ENCODE measurements around the gene ATP13A1. TPM values are rescaled to one million over a fixed set of nuclear protein-coding genes. Genes with fewer than 3 reads are reported as not detected.
A peak's percentile ranks its signal among the peaks of the same experiment; 100 is the strongest.

The ATP13A1 gene
- total RNA-seq, 1 donor from 2014 or later: 28.9 TPM

DNA sequence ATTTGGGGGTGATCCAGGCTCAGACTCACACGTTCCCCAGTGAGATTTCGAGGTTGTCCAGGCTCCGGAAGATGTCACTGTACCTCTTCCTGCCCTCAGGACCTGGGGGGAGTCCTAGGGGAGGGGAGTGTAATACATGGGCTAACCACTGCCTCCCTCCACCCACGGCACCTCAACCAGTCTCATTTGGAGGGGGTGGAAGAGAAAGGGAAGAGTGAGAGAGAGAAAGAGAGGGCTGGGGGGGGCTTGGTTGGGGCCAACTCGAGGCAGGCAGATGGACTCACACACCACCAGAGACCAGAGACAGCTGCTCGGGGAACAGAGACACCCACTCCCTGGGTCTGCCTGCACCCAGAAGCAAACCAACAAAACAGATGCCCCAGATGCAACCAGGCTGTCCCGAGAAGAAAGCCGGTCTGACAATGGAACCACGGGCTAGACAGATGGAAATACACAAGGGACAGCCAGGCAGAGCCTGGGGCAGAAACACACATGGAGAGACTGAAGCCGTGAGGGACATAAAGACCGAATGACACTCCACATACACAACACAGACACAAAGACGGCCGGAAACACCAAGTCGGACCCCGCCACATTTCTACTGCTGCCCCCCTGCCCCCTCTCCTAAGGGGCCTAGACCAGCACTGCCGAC lies 20.8 kb downstream of the ATP13A1 start:
- ATAC-seq: peak; percentile 7

GRCh38 chr19:19637523-19638251 lies 25.8 kb downstream of the ATP13A1 start:
- peak; percentile 8 for ATAC-seq

- no peak for ATAC-seq
These were observed 26.3 kb downstream of the ATP13A1 start for GRCh38 chr19:19637186-19637522.

GRCh38 chr19:19636573-19637185 lies 26.8 kb downstream of the ATP13A1 start:
- ATAC-seq: no peak

GRCh38 chr19:19635313-19635702 lies 28.2 kb downstream of the ATP13A1 start:
- ATAC-seq: no peak

DNA sequence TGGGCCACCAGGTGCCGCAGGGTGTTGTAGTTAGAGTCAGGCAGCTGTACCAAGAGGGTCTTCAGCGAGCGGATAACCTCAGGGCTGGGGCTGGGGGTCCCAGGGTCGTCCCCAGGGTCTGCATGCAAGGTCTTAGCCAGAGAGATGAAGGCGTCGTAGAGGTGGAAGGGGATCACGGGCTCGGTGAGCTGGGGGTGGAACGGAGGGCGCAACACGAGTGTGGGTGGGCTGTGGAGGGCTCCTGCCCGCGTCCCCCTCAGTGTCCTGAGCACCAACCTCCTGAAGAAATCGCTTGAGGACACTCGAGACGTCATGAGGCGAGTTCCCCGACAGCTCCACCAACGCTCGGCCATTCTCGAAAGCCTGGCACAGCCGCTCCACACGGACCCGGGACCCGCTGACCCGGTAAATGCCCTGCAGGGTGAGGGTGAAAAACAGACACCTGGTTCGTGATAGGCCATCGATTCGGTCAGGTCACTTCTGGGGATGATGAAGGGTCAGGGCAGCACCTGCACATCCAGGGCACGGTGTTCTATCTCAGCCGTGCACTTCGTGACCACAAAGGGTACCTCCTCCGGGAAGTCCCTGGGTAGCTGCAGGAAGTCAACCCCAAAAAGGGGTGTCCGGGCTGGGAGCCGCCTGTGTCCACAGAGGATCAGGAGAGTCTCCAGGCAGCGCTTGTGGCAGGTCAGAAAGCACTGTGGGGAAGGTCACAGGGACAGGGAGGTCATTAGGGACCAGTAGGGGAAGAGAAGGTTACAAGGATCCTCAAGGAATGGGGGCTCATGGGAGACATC lies 28.8 kb downstream of the ATP13A1 start:
- ATAC-seq: no peak

DNA sequence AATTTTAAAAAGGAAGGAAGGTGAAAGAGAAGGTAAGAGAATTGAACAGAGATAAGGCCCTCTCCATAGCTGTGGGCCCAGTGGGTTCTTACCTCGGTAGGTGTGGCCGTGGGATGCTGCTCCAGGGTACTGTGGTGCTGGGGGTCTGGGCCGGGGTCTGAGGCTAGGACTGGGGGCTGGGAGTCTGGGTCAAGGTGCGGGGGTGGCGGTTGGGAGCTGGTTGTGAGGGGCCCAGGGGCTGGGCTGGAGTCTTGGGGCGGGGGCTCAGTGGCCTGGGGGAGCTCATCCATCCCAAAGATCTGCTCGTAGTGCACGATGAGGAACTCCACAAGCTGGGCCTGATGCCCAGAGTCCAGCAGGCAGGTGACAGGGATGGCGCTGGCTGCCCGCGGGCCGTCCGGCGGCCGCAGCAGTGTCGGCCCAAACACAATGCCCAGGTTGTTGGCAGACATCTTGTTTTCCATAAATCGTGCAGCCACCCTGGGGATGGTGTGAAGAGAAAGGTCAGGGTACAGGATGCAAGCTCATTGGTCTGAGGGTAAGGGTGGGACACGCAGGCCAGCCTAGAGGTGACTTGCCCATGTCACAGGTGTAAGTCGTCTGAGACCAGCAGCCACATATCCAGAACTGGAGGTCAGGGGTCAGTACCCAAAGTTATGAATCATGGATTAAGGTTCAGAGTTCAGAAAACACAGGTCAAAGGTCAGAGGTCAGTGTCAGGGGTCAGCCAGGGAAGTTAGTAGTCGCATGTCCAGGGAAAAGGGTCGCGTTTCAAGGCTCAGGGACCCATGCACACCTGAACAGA lies 29.6 kb downstream of the ATP13A1 start:
- no peak for ATAC-seq

GRCh38 chr19:19632661-19633060 lies 30.8 kb downstream of the ATP13A1 start:
- ATAC-seq: no peak

DNA sequence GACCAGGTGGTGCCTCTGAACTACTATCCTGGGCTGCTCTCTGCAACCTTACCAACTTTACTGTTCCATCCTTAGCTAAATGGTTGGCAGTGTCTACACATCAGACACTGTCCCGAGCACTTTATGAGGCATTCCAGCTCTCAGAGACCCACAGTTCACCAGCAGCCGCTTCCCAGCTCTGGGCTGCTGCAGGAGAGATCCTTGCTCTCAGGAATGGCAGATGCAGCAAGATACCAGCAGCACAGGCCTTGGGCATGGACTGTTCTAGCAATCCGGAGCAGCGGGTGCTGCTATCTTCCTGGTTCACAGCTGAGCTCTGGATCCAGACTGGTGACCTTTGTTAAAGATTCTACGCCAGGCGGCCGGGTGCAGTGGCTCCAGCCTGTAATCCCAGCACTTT lies 32.1 kb downstream of the ATP13A1 start:
- ATAC-seq: no peak

DNA sequence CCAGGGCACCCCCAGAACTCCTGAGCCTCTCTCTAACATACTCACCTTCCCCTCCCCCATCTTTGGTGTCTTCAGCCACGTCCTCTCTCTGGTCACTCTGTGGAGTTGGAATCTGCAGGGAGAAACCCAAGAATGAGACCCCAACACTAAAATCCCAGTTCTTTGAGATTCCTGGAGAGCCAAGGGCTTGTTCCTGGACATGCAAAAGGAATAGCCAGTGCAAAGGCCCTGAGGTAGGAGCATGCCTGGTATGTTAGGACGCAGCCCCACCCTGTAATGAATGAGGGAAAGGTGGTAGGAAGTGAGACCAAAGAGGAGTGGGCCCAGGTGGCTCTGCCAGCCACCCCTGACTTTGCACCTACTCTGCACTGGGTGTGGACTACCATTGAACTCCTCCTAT lies 33.0 kb downstream of the ATP13A1 start:
- ATAC-seq: no peak

DNA sequence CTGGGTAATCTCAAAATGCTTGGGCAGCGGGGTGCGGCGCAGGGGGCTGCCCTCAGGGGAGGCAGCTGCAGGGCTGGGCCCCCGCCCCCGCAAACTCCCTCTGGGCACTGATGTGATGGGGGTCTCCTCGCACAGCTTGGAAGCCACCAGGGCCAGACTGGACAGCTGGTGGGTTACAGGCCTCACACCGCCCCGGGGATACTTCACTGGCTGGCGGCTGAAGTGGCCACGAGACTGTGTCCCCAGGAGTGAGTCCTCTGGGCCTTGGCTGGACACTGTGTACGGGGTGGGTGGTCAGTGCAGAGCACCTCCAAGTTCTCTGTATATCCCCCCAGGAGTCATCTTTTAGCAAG lies 33.4 kb downstream of the ATP13A1 start:
- no peak for ATAC-seq

DNA sequence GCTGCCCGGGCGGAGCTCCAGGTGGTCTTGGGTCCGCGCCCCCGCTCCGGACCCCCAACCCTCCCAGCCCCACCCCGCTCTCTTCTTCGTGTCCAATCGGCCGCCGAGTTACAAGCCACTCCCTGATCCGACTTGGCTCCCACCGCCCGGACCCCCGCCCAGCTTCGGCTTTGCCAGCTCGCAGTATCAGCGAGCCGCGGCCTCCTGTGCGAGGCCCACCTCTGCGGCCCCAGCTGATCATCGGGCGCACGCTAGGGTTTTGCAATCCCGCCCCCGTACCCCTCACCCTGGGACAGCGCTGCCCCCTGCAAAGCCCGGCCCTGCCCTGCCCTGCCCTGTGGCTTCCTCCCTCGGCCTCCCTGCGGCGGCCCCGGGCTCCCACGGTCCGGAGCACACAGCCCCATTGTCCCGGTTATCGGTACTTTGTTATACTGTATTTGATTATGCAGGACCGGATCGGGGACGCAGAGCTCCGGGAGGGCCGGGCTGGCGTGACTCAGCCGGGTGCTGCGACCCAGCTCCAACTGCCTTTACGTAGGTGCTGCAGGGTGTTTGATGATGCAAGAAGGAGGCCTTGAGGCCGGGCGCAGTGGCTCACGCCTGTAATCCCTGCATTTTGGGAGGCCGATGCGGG lies 34.9 kb downstream of the ATP13A1 start:
- peak; percentile 80 for ATAC-seq

DNA sequence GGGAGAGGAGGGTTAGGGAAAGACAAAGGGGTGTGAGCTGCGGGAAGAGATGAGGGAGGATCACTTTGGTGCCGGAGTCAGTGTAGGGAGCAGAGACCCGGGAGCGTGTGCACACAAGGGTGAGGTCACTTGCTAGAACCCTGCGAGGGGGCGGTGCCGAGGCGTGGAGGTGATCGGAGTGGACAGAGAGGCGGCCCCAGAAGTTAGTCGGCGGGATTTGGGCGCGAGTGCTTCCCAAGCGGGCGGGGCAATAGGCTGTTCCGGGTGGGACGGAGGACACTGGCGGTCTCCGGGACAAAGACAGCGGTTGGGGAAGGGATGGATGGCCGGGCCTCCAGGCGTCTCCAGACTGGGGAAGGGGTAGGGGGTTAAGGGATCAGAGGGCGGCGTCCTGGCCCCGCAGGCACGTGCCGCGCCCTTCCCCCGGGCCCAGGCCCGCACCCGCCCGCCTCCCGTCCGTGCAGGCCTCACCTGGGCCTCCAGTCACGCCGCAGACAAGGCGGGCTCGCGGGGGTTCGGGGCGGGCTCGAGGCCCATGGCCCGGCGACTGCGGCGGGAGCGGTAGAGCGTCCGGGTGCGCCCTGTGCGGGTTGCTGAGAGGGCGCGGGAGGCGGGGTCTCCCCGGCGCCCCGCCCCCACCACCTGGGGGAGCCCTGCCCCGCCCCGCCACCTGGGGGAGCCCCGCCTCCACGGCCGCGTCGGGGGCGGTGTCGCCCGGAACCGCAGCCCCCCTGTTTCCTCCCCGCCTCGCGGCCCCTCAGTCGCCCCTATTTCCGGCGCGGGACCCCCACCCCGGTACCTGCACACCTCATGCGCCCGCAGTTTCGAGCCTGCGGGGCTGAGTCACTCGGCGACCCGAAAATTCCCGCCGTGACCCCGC lies 35.6 kb downstream of the ATP13A1 start, which contains the start of gene LPAR2:
LPAR2 (minus strand) TSS at position 600 of the 880 bp plus-strand sequence. CDS start 945 bp downstream, outside the sequence.
- peak; percentile 89 for ATAC-seq

DNA sequence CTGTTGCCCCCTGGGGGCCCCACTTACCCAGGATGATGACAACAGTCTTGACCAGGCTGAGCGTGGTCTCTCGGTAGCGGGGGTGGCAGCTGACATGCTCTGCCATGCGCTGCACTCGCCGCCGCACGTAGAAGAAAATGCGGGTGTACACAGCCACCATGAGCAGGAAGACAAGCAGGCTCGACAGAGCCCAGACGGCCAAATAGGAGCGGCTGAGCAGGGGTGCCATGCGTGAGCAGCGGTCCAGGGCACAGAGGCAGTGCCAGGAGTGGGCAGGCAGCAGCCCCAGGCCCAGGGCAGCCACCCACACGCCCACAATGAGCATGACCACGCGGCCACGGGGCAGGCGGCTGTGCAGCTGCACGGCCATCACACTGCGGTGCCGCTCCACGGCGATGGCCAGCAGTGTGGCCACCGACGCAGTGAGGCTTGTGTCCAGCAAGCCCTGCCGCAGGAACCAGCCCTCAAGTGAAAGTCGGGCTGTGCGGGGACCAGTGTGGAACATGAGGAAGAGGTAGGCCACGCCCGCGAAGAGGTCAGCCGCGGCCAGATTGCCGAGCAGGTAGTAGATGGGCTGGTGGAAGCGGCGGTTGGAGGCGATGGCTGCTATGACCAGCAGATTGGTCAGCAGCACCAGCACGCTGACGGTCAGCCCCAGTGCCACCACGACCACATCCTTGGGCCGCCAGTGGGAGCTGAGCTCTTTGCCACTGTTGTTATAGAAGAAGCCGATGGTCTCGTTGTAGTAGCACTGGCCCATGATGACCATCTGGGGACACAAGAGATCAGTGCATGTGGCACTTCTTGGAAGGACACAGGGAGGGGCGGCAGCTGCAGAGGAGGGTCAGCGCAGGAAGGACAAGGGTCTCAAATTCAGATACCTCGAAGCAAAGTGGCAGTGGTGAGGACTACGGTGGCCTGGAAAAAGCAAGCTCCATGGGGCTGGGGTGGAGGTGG lies 36.7 kb downstream of the ATP13A1 start:
- no peak for ATAC-seq

DNA sequence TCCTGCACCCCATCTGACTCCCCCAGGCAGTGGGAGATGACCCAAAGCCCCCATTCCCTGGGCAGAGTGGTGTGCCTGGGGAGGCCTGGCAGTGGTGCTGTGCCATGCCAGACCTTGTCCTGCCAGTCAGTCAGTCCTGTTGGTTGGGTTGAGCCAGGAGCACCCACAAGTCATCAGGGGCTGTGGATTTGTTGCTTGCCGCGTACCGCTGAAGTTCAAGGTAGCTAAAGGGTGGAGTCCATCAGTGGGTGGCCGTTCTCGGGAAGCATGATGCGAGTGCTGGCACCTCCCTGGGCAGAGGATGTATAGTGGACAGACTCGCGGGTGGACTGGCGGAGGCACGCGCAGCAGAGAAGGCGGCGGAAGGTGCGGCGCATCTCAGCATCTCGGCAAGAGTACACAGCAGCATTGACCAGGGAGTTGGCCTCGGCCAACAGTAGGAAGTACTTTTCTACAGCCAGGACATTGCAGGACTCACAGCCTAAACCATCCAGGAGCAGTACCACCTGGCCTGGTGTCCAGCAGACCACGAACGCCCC lies 39.4 kb downstream of the ATP13A1 start:
- ATAC-seq: no peak

- ATAC-seq: no peak
These were observed 40.1 kb downstream of the ATP13A1 start for GRCh38 chr19:19623383-19623782.

GRCh38 chr19:19619849-19620210 lies 43.6 kb downstream of the ATP13A1 start:
- no peak for ATAC-seq

DNA sequence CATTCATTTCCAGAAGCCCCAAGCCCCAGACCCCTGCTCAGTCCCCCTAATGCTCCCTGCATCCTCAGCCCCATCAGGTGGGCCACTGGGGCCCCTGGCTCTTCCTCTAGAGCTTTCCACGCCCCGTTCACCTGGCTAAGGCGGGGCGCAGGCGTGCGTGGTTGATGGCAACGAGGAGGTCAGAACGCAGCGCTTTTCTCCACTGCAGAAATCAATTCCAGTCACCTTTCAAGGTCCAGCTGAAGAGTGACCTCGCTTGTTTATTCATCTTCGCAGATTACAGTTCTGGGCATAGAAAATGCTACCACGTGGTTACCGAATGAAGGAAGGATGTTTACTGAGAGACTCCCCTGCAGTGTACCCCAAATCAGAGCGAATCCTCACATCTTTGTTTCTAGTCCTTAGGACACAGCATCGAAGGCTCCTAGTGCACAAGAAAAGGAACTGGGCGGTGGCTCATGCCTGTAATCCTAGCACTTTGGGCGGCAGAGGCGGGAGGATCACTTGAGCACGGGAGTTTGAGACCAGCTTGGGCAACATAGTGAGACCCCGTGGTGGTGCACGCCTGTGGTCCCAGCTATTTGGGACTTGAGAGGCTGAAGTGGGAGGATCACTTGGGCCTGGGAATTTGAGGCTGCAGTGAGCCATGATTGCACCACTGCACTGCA lies 44.2 kb downstream of the ATP13A1 start:
- no peak for ATAC-seq

Measured in esophagus mucosa (tissue), 1 donor.